HG03558 (cell line): ENCODE results near the gene IQCK.
"Not testable (repeated sequence)": the region's sequence is repeated elsewhere in the genome, so short reads cannot be mapped to it uniquely, and the experiment has no call there.

Experiments used
- ATAC-seq: cut with Tn5 transposase; IDR thresholded peaks from one replicate; pipeline ENCODE4 v1.9.1; 2021; ENCODE audit warnings: moderate number of reproducible peaks; ENCODE audit not compliant: unreplicated experiment; ENCODE audit errors: extremely low read depth

Gene IQCK, protein sequence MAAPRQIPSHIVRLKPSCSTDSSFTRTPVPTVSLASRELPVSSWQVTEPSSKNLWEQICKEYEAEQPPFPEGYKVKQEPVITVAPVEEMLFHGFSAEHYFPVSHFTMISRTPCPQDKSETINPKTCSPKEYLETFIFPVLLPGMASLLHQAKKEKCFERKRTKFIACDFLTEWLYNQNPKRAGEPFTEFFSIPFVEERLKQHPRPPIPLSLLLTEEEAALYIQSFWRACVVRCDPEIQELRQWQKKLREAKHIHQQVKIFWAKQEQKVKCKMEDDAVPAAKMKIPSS

GRCh38 chr16:19717741-19718623 lies at the start of gene IQCK, which contains the start of gene KNOP1:
TSS of gene IQCK (plus strand) at chr16:19718271. CDS start at chr16:19718307, 36 bp downstream.
TSS of gene KNOP1 (minus strand) at chr16:19718227. CDS start at chr16:19715035, 3,192 bp downstream.
- ATAC-seq, result peak; percentile 86

GRCh38 chr16:19672378-19672777 lies 45.7 kb upstream of the IQCK start:
- no peak for ATAC-seq

DNA sequence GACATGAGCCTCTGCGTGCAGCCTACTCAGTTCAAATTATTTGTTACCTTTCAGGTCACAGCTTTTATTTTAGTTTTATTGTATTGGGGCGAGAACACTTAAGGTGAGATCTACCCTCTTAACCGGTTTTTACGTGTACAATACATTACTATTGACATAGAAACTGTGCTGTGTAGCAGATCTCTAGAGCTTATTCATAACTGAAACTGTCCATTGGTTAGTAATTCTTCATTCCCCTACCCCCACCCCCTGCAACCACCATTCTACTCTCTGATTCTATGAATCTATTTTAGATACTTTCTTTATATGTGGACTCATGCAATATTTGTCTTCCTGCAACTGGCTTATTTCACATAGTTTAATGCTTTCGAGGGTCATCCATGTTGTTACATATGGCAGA lies 43.6 kb upstream of the IQCK start:
- no peak for ATAC-seq

- no peak for ATAC-seq
Measured at GRCh38 chr16:19677402-19677801, 40.7 kb upstream of the IQCK start.

DNA sequence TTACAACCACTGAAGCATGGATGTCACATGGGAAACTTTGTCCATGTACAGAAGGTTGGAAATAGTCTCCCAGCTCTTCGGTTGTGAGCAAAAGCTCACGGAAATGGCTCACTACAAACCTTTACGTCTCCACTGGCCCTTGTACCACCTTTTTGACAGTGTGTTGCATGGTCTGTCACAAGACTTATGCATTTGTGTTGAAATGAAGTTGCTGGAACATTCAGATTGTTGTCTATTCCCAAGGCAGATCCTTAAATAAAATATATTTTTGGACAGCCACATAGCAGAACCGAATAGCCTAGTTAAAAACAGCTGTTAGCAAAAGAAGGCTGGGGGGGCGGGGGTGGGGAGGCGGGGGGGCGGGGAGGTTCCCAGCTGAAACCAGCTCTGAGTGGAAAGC lies 39.3 kb upstream of the IQCK start:
- ATAC-seq, result no peak

DNA sequence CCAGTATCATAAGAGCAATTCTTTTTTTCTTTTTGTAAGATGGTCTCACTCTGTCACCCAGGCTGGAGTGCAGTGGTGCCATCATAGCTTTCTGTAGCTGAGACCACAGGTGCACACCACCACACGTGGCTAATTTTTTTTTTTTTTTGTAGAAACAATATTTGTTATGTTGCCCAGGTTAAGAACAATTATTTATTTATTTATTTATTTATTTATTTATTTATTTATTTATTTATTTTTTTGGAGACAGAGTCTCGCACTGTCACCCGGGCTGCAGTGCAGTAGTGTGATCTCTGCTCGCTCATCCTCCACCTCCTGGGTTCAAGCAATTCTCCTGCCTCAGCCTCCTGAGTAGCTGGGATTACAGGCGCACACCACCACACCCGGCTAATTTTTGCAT lies 38.8 kb upstream of the IQCK start:
- not testable (repeated sequence) for ATAC-seq

DNA sequence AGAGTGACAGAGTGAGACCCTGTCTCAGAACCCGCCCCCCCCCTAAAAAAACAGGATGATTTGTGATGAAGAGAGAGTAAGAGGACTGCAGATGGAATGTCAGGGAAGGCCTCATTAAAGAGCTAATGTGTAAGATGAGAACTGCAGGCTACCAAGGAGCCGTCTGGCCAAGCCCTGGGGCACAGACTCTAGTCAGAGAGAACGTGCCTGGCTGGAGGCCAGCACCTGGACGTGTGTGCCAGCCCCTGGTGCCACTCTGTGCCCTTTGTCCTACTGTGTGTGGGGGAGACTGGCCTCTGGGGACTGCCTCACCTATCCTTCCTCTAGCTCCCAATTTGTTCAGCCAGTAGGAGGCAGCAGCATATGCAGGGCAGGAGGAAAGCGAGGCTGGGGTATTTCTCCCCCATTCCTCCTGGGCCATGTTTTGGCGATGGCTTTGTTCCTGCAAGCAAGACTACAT lies 37.2 kb upstream of the IQCK start:
- ATAC-seq, result no peak

DNA sequence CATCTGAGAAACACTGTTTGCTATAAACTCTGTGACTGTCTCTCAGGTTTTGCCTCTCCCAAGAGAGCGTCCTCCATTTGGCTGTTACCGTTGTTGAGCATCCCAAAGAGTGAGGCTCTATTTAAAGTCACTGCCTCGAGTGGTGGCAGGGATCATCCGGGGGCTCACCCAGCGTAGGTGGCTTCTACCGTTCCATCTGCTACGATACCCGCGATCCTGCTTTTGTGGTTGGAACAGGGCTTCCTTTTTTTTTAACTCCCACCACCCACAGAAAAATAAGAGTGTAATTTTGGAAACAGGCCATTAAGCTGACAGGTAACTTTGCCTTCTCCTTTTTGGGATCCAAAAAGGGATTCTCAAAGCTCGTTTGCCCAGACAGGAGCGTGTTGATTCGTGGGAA lies 36.4 kb upstream of the IQCK start:
- ATAC-seq, result no peak

DNA sequence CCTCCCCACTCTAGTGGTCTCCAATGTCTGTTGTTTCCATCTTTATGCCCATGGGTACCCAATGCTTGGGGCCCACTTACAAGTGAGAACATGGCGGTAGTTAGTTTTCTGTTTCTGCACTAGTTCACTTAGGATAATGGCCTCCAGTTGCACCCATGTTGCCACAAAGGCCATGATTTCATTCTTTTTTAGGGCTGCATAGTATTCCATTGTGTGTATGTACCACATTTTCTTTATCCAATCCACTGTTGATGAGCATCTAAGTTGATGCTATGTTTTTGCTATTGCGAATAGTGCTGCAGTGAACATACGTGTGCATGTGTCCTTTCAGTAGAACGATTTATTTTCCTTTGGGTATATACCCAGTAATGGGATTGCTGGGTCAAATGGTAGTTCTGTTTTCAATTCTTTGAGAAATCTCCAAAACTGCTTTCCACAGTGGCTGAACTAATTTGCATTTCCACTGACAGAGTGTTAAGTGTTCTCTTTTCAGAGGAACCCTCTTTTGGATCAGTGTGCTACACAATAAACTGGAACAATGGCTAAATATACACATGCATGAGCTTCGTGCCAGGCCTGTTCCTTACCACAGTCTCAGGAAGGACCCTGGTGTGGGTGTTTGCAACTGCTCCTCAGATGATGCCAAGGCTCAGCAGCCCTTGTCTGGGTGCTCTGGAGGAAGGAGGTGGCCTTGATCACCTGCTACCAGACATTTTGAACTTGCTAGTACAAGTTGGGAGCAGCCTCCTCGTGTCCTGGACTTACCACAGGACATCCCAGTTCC lies 34.4 kb upstream of the IQCK start:
- no peak for ATAC-seq

- no peak for ATAC-seq
Measured at GRCh38 chr16:19685176-19685575, 32.9 kb upstream of the IQCK start.

DNA sequence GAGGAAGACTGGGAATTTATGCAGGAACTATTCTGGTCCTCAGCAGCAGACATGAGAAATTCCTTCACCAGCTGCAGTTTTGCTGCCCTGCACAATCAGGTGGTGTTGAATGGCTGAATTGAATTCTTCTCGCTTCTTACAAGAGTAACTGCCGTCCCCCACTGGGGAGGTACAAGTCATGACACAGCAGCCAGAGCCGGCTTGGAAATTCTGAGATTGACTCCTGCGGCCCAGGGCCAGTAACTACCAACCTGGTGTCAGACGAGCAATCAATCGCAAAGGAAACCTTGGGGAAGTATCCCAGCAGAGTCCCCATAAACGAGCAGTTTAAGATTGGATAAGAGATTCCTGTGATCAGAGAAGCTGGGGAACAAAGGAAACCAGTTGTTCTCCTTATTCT lies 30.8 kb upstream of the IQCK start:
- ATAC-seq, result no peak

- no peak for ATAC-seq
Measured at GRCh38 chr16:19688396-19689024, 29.6 kb upstream of the IQCK start.

GRCh38 chr16:19689342-19689741 lies 28.7 kb upstream of the IQCK start:
- ATAC-seq, result no peak

DNA sequence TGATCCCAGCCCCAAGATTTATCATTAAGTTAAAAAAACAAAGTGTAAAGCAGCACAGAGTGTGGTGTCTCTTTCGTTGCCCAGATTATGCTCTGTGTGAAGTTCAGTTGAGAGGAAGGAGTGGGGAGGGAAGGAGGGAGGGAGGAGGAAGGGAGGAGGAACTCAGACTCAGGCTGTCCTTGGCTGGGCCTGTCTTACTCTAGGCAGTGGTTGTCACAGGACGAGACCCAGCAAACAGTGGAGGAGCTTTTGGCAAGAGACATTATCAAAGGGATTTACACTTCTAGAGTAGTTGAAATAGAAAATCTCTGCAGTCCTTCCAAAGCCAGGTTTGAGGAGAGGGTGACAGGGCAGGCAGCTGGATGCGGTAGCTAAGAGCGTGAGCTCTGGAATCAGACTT lies 27.9 kb upstream of the IQCK start:
- no peak for ATAC-seq

DNA sequence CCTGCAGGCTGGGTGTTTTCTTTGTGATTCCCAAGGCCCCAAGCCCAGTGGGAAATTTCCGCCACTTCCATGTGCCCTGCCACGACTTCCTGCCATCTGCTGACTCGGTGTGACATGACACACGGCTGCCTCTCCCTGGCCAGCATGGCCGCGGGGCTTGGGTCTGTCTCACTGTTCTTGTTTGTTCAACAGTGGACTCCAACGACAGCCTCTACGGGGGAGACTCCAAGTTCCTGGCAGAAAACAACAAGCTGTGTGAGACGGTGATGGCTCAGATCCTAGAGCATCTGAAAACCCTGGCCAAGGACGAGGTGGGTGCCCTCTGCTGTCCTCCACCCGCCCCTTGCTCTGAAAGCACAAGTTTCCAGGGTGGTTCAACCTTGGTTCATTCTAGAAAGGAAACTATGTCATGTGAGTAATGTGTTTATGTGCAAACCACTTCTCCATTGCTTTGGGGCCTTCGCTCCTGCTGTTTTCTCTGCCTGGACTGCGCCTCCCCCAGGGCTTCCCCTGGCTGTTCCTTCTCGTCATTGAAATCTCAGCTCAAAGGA lies 26.8 kb upstream of the IQCK start:
- no peak for ATAC-seq

DNA sequence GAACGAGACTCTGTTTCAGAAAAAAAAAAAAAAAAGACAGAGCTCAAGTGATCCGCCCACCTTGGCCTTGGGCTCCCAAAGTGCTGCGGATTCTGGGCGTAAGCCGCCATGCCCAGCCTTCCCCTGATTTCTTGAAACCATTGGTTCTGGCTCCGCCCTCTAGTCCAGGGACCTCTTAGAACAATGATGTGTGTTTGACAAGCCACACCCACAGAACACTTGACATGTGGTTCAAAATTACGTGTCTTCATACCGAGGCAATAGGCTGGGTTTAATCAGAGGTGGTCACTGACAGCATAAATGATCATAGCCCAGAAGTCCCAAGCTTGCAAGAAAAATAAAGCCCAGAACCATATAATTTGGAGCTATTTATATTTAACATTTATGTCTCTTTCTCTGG lies 23.1 kb upstream of the IQCK start:
- ATAC-seq, result no peak

DNA sequence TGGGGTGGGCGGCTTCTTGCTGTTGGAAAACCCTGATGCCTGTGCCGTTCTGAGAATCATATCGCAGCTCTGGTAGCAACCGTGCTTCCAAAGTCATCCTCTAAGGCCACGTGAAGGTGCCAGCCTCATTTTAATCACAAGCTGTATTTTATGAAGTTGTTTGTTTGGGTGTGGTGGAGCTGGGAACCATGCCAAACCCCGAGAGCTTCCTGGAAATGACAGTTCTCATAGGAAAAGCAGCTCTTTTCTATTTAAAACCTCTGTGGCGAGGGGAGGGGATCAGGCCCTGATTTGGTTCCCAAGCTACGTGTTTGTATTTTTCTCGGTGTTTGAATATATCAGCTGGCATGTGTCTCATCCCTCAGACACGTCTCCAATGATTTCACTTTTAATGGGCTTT lies 21.7 kb upstream of the IQCK start:
- no peak for ATAC-seq

DNA sequence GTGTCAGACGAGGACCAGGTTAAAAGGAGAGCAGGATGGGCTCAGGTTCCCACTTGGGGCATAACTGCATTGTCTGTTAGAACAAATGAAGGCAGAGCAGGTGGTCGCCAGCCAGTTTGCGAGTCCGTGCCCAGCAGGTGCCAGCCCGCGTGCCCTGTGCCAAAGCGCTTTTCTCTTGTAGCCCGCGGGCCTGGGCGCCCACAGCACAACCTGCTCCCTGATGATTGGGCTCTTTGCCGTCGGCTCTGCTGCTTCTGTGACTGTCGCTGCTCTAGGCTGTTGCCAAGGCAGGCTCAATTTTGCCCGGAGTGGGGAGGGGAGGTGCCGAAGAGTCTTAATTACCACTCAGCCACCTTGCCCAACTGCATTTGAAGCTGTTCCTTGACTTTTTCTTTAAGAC lies 21.1 kb upstream of the IQCK start:
- no peak for ATAC-seq

GRCh38 chr16:19697756-19698318 lies 20.2 kb upstream of the IQCK start:
- no peak for ATAC-seq
